K562 (cell line): ENCODE results near the gene CUL4B. TPM values are rescaled to one million over a fixed set of nuclear protein-coding genes. Genes with fewer than 3 reads are reported as not detected.

Experiments used
- ATAC-seq: fragments of 200-7000 bp; cut with Tn5 transposase; 3 replicates; pipeline ENCODE4 v1.9.1; 2020; ENCODE audit warnings: moderate library complexity
- BruUV-seq: library from RNA; stranded (reverse); fragments of 400-500 nt; replicated peaks from 2 replicates; lab custom pipeline; 2021; lab: Mats Ljungman, UMichigan
- CTCF ChIA-PET: fragments of 300-600 bp; formaldehyde crosslinking; extraction: SDS; loops from one replicate; lab custom pipeline; 2021; ENCODE audit warnings: low intra/inter-chr PET ratio; lab: Yijun Ruan, JAX
- POLR2A ChIA-PET: fragments of 300-600, 350-650 bp; sonication (Branson Sonifier 250); formaldehyde crosslinking; extraction: SDS; loops from one replicate; lab custom pipeline; 2021; ENCODE audit warnings: antibody characterized with exemption, inconsistent platforms; lab: Yijun Ruan, JAX
- DNase-seq, 4 experiments: peaks; one replicate each; pipeline versions ENCODE4 v3.0.0 to v3.0.0-alpha.2; 2011 to 2018; ENCODE audit warnings: low spot score in 3 of 4, mixed read lengths in 3 of 4; ENCODE audit errors: extremely low read depth in 1 of 4
- FAIRE-seq: peaks from 2 replicates; lab custom pipeline; 2011; peaks lifted over from hg19 to GRCh38; lab: Jason Lieb, UNC
- H2AFZ ChIP-seq: 2 replicates; pipeline ENCODE4 v1.6.0; 2011; ENCODE audit warnings: low read depth, low read length, control low read depth, inconsistent platforms
- H3K27ac ChIP-seq: fragments of 200-600 bp; 3 replicates; pipeline ENCODE4 v1.8.0; 2011; ENCODE audit warnings: low read depth, mild to moderate bottlenecking, control low read depth, inconsistent platforms, low read length, moderate library complexity, mixed read lengths; ENCODE audit errors: extremely low read depth
- H3K27me3 ChIP-seq, 2 experiments: fragments of 300-600 bp in 1 of 2; 2 replicates in 1 of 2; 3 replicates in 1 of 2; pipeline versions ENCODE4 v1.6.0 to v1.8.0; 2011; ENCODE audit warnings: inconsistent platforms in 2 of 2, low read length in 2 of 2, mild to moderate bottlenecking in 1 of 2, mixed read lengths in 1 of 2, moderate library complexity in 1 of 2; ENCODE audit not compliant: control insufficient read depth in 2 of 2, insufficient read depth in 2 of 2
- H3K36me3 ChIP-seq: fragments of 300-600 bp; 3 replicates; pipeline ENCODE4 v1.8.0; 2011; ENCODE audit warnings: mild to moderate bottlenecking, low read length, inconsistent platforms; ENCODE audit not compliant: control insufficient read depth, insufficient read depth
- H3K4me1 ChIP-seq, 2 experiments: fragments of 200-600 bp in 1 of 2; replicated peaks in 1 of 2; 2 replicates in 1 of 2; 3 replicates in 1 of 2; pipeline versions ENCODE4 v1.5.1 to v1.8.0; 2011; ENCODE audit warnings: inconsistent platforms in 2 of 2, low read length in 2 of 2, mild to moderate bottlenecking in 1 of 2, mixed read lengths in 1 of 2, moderate library complexity in 1 of 2; ENCODE audit not compliant: control insufficient read depth in 2 of 2, insufficient read depth in 2 of 2
- H3K4me2 ChIP-seq: 2 replicates; pipeline ENCODE4 v1.6.1; 2011; ENCODE audit warnings: low read length, control low read depth, inconsistent platforms, mixed read lengths; ENCODE audit not compliant: insufficient read depth
- H3K4me3 ChIP-seq: fragments of 200-600 bp; sonication (generic), shearing (Covaris generic); 2 replicates; pipeline ENCODE4 v1.5.1; 2016; ENCODE audit warnings: control low read depth, inconsistent platforms
- H3K79me2 ChIP-seq: fragments of 200-600 bp; 3 replicates; pipeline ENCODE4 v1.8.0; 2011; ENCODE audit warnings: low read length, inconsistent platforms; ENCODE audit not compliant: control insufficient read depth, insufficient read depth
- H3K9ac ChIP-seq, 2 experiments: 2 replicates each; pipeline versions ENCODE4 v1.6.0 to v1.6.1; 2011; ENCODE audit warnings: low read depth in 2 of 2, low read length in 2 of 2, control low read depth in 1 of 2, inconsistent platforms in 1 of 2, mild to moderate bottlenecking in 1 of 2, mixed read lengths in 1 of 2; ENCODE audit not compliant: insufficient read depth in 1 of 2
- H3K9me1 ChIP-seq: one replicate; pipeline ENCODE4 v1.6.0; 2011; ENCODE audit warnings: inconsistent platforms, mild to moderate bottlenecking, low read length, moderate library complexity; ENCODE audit not compliant: control insufficient read depth, insufficient read depth
- H3K9me3 ChIP-seq: replicated peaks from 2 replicates; pipeline ENCODE4 v1.5.1; 2011; ENCODE audit warnings: low read depth, low read length, inconsistent platforms; ENCODE audit not compliant: control insufficient read depth, insufficient read depth
- H4K20me1 ChIP-seq: replicated peaks from 2 replicates; pipeline ENCODE4 v1.6.1; 2011; ENCODE audit warnings: low read length, inconsistent platforms, mixed read lengths; ENCODE audit not compliant: control insufficient read depth, insufficient read depth
- FOXA3 ChIP-seq, 2 experiments: fragments of 450-650 bp in 1 of 2; sonication (generic) in 1 of 2; formaldehyde crosslinking; IDR thresholded peaks in 1 of 2; conservative IDR thresholded peaks in 1 of 2; 2 replicates each; pipeline versions ENCODE4 v1.4.0 to v1.8.0; 2020 to 2022; ENCODE audit warnings: mild to moderate bottlenecking in 2 of 2, missing genetic modification reagents in 1 of 2
- SOX6 ChIP-seq: fragments of 450-650 bp; IDR thresholded peaks from 2 replicates; pipeline ENCODE4 v1.6.1; 2014; ENCODE audit warnings: mild to moderate bottlenecking
- TGIF2 ChIP-seq: sonication (generic); formaldehyde crosslinking; IDR thresholded peaks from 2 replicates; pipeline ENCODE4 v1.8.1; 2022; ENCODE audit warnings: mild to moderate bottlenecking, missing genetic modification reagents, moderate library complexity
- ZNF124 ChIP-seq: sonication (generic); formaldehyde crosslinking; IDR thresholded peaks from 2 replicates; pipeline ENCODE4 v1.8.1; 2022; ENCODE audit warnings: missing genetic modification reagents
- ZNF347 ChIP-seq: fragments of 450-650 bp; formaldehyde crosslinking; IDR thresholded peaks from 2 replicates; pipeline ENCODE4 v1.4.0; 2020; ENCODE audit warnings: low read depth, mild to moderate bottlenecking, moderate library complexity
- WGBS: fragments of 100-300 bp; shearing (Covaris generic); methylation state at CpG from one replicate; pipeline ENCODE4 v1.1.6; 2016; ENCODE audit warnings: low coverage, mixed read lengths; ENCODE audit not compliant: insufficient coverage; ENCODE audit errors: missing lambda C conversion rate; 5-methylcytosine and 5-hydroxymethylcytosine counted together
- in situ Hi-C: fragments of 300-500 bp; cut with MboI; formaldehyde crosslinking; loops from 4 replicates; pipeline ENCODE4 v1.15.0; 2018; ENCODE audit warnings: inconsistent platforms, mixed read lengths
- intact Hi-C: fragments of 100-400 bp; cut with micrococcal nuclease; formaldehyde crosslinking; loops from 2 replicates; pipeline ENCODE4 v1.14.2; 2022
- polyA plus RNA-seq, 8 experiments: library from polyadenylated mRNA; depleted of rRNA in 4 of 8; stranded (reverse) in 5 of 8; unstranded in 3 of 8; fragments of >200 nt; fragmentation: Nextera tagmentation in 2 of 8; fragmentation: Illumina TruSeq in 1 of 8; extraction: Ambion mirVana in 2 of 8; extraction: Trizol in 1 of 8; gene quantifications; 2 replicates each; pipeline versions ENCODE4 v1.2.1 to v1.2.3, GENCODE V29; 2011 to 2014; ENCODE audit warnings: inconsistent platforms in 1 of 8, missing spikeins in 1 of 8
- total RNA-seq, 7 experiments: library from RNA; depleted of rRNA in 6 of 7; stranded (reverse); fragments of >200 nt in 6 of 7; fragmentation: Illumina TruSeq in 2 of 7; extraction: Trizol in 2 of 7; gene quantifications; 2 replicates each; pipeline versions ENCODE4 v1.2.1 to v1.2.3, GENCODE V29; 2011 to 2021; ENCODE audit warnings: low replicate concordance in 1 of 7
- TF ChIP-seq, protein P1 (sequence below): fragments of 450-650 bp; IDR thresholded peaks from 2 replicates; pipeline ENCODE4 v1.6.1; 2018; ENCODE audit not compliant: partially characterized antibody
- TF ChIP-seq, protein P2 (sequence below): sonication (generic); formaldehyde crosslinking; IDR thresholded peaks from 2 replicates; pipeline ENCODE4 v1.8.1; 2023; ENCODE audit warnings: missing genetic modification reagents, mild to moderate bottlenecking, borderline replicate concordance

CUL4B gene
- total and polyA plus RNA-seq, 9 of the 15 experiments (the other 6 are each of a cell fraction or from before 2014, with no cell fraction given), result 15.0 to 41.7 (median 37.5) TPM

DNA sequence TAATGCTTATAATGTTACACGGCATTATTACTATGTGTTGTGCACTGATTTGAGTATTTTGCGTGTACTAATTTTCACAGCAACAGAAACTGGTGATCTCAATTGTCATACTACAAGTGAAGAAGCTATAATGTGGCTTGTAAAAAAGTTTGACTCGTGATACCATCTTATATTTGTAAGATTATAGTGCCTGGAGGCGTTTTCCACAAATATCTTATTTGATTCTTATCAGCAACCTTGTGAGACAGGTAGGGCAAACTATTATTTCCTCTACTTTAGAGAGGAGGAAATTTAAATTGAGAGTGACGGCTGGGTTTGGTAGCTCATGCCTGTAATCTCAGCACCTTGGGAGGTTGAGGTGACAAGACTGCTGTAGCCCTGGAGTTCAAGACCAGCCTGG lies 4.5 kb downstream of the CUL4B start:
- Histone ChIP-seq H3K79me2 (peaks cover 50% of the 10 kb centered on the region), H3K36me3 (peaks cover 43% of the 10 kb centered on the region), H3K27me3 (no peaks in the 10 kb centered on the region), H3K27ac (no peak overlapping the region), H3K4me1 (no peaks in the 10 kb centered on the region; a peak in 2 of 5 replicates), H3K9ac (no peak overlapping the region), H2AFZ (no peak overlapping the region), H3K9me3 (no peaks in the 10 kb centered on the region), H4K20me1 (no peaks in the 10 kb centered on the region), H3K4me3 (no peak overlapping the region), H3K9me1 (no peaks in the 10 kb centered on the region), H3K4me2 (no peak overlapping the region)
- BruUV-seq, result no TSS peak
- intact Hi-C loops (no loop called here), in situ Hi-C loops (no loop called here)
- CTCF ChIA-PET, result no interaction called here
- WGBS, result 84% methylated on average over 5 of the region's 5 CpGs
- FAIRE-seq, result no peak
- DNase-seq, result no peak
- POLR2A ChIA-PET, result interaction anchor here (0.6 kb wide), 1 partner anchor 43 kb away, joined by 3 read pairs; no protein-coding TSS in a partner anchor
- ATAC-seq, result no peak
- TF ChIP-seq TGIF2 (CRISPR knock-in tag) (no peak), FOXA3 (CRISPR knock-in tag; conservative IDR thresholded peaks at IDR 0.05 in 1 of 2, IDR thresholded peaks at IDR 0.05 in 1 of 2) (no peak), ZNF347 (CRISPR knock-in tag) (no peak), ZNF124 (CRISPR knock-in tag) (no peak), SOX6 (no peak)
- TF ChIP-seq, protein P1, sequence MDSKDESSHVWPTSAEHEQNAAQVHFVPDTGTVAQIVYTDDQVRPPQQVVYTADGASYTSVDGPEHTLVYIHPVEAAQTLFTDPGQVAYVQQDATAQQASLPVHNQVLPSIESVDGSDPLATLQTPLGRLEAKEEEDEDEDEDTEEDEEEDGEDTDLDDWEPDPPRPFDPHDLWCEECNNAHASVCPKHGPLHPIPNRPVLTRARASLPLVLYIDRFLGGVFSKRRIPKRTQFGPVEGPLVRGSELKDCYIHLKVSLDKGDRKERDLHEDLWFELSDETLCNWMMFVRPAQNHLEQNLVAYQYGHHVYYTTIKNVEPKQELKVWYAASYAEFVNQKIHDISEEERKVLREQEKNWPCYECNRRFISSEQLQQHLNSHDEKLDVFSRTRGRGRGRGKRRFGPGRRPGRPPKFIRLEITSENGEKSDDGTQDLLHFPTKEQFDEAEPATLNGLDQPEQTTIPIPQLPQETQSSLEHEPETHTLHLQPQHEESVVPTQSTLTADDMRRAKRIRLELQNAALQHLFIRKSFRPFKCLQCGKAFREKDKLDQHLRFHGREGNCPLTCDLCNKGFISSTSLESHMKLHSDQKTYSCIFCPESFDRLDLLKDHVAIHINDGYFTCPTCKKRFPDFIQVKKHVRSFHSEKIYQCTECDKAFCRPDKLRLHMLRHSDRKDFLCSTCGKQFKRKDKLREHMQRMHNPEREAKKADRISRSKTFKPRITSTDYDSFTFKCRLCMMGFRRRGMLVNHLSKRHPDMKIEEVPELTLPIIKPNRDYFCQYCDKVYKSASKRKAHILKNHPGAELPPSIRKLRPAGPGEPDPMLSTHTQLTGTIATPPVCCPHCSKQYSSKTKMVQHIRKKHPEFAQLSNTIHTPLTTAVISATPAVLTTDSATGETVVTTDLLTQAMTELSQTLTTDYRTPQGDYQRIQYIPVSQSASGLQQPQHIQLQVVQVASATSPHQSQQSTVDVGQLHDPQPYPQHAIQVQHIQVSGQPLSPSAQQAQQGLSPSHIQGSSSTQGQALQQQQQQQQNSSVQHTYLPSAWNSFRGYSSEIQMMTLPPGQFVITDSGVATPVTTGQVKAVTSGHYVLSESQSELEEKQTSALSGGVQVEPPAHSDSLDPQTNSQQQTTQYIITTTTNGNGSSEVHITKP, result no peak
- TF ChIP-seq, protein P2, sequence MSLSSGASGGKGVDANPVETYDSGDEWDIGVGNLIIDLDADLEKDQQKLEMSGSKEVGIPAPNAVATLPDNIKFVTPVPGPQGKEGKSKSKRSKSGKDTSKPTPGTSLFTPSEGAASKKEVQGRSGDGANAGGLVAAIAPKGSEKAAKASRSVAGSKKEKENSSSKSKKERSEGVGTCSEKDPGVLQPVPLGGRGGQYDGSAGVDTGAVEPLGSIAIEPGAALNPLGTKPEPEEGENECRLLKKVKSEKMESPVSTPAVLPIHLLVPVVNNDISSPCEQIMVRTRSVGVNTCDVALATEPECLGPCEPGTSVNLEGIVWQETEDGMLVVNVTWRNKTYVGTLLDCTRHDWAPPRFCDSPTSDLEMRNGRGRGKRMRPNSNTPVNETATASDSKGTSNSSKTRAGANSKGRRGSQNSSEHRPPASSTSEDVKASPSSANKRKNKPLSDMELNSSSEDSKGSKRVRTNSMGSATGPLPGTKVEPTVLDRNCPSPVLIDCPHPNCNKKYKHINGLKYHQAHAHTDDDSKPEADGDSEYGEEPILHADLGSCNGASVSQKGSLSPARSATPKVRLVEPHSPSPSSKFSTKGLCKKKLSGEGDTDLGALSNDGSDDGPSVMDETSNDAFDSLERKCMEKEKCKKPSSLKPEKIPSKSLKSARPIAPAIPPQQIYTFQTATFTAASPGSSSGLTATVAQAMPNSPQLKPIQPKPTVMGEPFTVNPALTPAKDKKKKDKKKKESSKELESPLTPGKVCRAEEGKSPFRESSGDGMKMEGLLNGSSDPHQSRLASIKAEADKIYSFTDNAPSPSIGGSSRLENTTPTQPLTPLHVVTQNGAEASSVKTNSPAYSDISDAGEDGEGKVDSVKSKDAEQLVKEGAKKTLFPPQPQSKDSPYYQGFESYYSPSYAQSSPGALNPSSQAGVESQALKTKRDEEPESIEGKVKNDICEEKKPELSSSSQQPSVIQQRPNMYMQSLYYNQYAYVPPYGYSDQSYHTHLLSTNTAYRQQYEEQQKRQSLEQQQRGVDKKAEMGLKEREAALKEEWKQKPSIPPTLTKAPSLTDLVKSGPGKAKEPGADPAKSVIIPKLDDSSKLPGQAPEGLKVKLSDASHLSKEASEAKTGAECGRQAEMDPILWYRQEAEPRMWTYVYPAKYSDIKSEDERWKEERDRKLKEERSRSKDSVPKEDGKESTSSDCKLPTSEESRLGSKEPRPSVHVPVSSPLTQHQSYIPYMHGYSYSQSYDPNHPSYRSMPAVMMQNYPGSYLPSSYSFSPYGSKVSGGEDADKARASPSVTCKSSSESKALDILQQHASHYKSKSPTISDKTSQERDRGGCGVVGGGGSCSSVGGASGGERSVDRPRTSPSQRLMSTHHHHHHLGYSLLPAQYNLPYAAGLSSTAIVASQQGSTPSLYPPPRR (CRISPR knock-in tag), result no peak
